DND-41 (cell line): ENCODE measurements around the gene SLC6A3.
A peak's percentile ranks its signal among the peaks of the same experiment; 100 is the strongest.

Experiments used
- ATAC-seq: fragments of 200-7000 bp; cut with Tn5 transposase; 3 replicates; pipeline ENCODE4 v1.9.1; 2021; ENCODE audit warnings: low read depth; ENCODE audit not compliant: insufficient read depth
- DNase-seq: peaks from one replicate; pipeline ENCODE4 v3.0.0-alpha.2; 2020
- H2AFZ ChIP-seq: 2 replicates; pipeline ENCODE4 v1.6.0; 2012; ENCODE audit warnings: low read depth, low read length
- H3K27ac ChIP-seq: 2 replicates; pipeline ENCODE4 v1.5.1; 2012; ENCODE audit warnings: low read length, inconsistent platforms
- H3K27me3 ChIP-seq: fragments of 200-600 bp; sonication (generic); 2 replicates; pipeline ENCODE4 v1.6.0; 2012; ENCODE audit warnings: low read length, mild to moderate bottlenecking, inconsistent platforms; ENCODE audit not compliant: insufficient read depth, poor library complexity
- H3K36me3 ChIP-seq: 2 replicates; pipeline ENCODE4 v1.5.1; 2012; ENCODE audit warnings: low read length, inconsistent platforms; ENCODE audit not compliant: insufficient read depth
- H3K4me1 ChIP-seq: 2 replicates; pipeline ENCODE4 v1.5.1; 2012; ENCODE audit warnings: mild to moderate bottlenecking, low read length; ENCODE audit not compliant: insufficient read depth
- H3K4me2 ChIP-seq: 2 replicates; pipeline ENCODE4 v1.6.0; 2012; ENCODE audit warnings: mild to moderate bottlenecking, moderate library complexity, low read length, inconsistent platforms; ENCODE audit not compliant: insufficient read depth
- H3K4me3 ChIP-seq, 2 experiments: fragments of 200-600 bp in 1 of 2; shearing (Covaris generic) in 1 of 2; 2 replicates each; pipeline ENCODE4 v1.5.1; 2012 to 2016; ENCODE audit warnings: inconsistent platforms in 2 of 2, low read length in 2 of 2, mild to moderate bottlenecking in 2 of 2, low read depth in 1 of 2, moderate library complexity in 1 of 2
- H3K79me2 ChIP-seq: 2 replicates; pipeline ENCODE4 v1.6.0; 2012; ENCODE audit warnings: low read length, inconsistent platforms; ENCODE audit not compliant: insufficient read depth
- H3K9ac ChIP-seq: 2 replicates; pipeline ENCODE4 v1.6.0; 2012; ENCODE audit warnings: low read depth, mild to moderate bottlenecking, inconsistent platforms, low read length, moderate library complexity
- H3K9me3 ChIP-seq: 2 replicates; pipeline ENCODE4 v1.5.1; 2012; ENCODE audit warnings: low read length, moderate library complexity, mild to moderate bottlenecking, inconsistent platforms; ENCODE audit not compliant: insufficient read depth, severe bottlenecking
- H4K20me1 ChIP-seq: 2 replicates; pipeline ENCODE4 v1.6.0; 2012; ENCODE audit warnings: low read length; ENCODE audit not compliant: insufficient read depth
- EZH2 ChIP-seq: IDR thresholded peaks from 3 replicates; pipeline ENCODE4 v1.6.1; 2012; ENCODE audit warnings: borderline replicate concordance, low read depth, mild to moderate bottlenecking, moderate library complexity, low read length, inconsistent platforms; ENCODE audit not compliant: severe bottlenecking
- TF ChIP-seq, protein P1 (sequence below): IDR thresholded peaks from 2 replicates; pipeline ENCODE4 v1.5.1; 2012; ENCODE audit warnings: borderline replicate concordance, low read length, moderate library complexity, mild to moderate bottlenecking; ENCODE audit not compliant: poor library complexity, severe bottlenecking; ENCODE audit errors: extremely low read depth

Gene SLC6A3

DNA sequence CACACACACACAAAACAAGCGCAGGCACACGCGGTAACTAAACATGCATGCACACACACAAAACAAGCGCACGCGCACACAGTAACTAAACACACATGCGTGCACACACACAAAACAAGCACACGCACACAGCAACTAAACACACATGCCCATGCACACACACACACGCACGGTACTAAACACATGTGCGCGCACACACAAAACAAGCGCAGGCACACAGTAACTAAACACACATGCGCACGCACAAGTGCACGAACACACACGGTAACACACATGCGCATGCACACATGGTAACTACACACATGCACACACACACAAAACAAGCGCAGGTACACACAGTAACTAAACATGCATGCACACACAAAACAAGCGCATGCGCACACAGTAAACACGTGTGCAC, 19.9 kb upstream of the SLC6A3 start:
- H3K27ac ChIP-seq = no peak overlapping the region
- no peak overlapping the region for H3K4me3 ChIP-seq
- H2AFZ ChIP-seq = no peak overlapping the region
- no peaks in the 10 kb centered on the region; the same call in 1 of the 2 replicates for H4K20me1 ChIP-seq
- peaks cover 80% of the 10 kb centered on the region for H3K36me3 ChIP-seq
- TF ChIP-seq, protein P1, sequence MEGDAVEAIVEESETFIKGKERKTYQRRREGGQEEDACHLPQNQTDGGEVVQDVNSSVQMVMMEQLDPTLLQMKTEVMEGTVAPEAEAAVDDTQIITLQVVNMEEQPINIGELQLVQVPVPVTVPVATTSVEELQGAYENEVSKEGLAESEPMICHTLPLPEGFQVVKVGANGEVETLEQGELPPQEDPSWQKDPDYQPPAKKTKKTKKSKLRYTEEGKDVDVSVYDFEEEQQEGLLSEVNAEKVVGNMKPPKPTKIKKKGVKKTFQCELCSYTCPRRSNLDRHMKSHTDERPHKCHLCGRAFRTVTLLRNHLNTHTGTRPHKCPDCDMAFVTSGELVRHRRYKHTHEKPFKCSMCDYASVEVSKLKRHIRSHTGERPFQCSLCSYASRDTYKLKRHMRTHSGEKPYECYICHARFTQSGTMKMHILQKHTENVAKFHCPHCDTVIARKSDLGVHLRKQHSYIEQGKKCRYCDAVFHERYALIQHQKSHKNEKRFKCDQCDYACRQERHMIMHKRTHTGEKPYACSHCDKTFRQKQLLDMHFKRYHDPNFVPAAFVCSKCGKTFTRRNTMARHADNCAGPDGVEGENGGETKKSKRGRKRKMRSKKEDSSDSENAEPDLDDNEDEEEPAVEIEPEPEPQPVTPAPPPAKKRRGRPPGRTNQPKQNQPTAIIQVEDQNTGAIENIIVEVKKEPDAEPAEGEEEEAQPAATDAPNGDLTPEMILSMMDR = no peak
- TF ChIP-seq EZH2 = no peak
- H3K4me2 ChIP-seq = no peak overlapping the region
- no peaks in the 10 kb centered on the region for H3K79me2 ChIP-seq
- ATAC-seq (no peak), DNase-seq (no peak)
- no peaks in the 10 kb centered on the region for H3K4me1 ChIP-seq
- H3K9me3 ChIP-seq = peaks cover 2% of the 10 kb centered on the region
- H3K27me3 ChIP-seq = no peaks in the 10 kb centered on the region
- no peak overlapping the region for H3K9ac ChIP-seq

DNA sequence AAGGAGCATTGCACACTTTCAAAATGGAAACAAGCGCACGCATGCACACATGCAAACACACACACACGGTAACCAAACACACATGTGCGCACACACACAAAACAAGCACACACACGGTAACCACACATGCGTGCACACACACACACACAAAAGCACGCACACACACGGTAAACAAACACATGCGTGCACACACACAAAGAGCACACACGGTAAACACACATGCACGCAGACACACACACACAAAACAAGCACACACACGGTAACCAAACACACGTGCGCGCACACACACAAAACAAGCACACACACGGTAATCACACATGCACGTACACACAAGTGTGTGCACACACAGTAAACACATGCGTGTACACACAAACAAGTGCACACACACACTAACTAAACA, 19.3 kb upstream of the SLC6A3 start:
- ATAC-seq (no peak), DNase-seq (no peak)
- Histone ChIP-seq H3K9ac (no peak overlapping the region), H3K27me3 (no peaks in the 10 kb centered on the region), H3K79me2 (no peaks in the 10 kb centered on the region), H2AFZ (no peak overlapping the region), H3K4me3 (no peak overlapping the region), H3K4me1 (no peaks in the 10 kb centered on the region), H3K4me2 (no peak overlapping the region), H4K20me1 (no peaks in the 10 kb centered on the region; the same call in 1 of the 2 replicates), H3K9me3 (peaks cover 2% of the 10 kb centered on the region), H3K36me3 (peaks cover 79% of the 10 kb centered on the region), H3K27ac (peak overlapping the region; percentile 6; the same call in 1 of the 2 replicates)
- TF ChIP-seq EZH2 = no peak
- TF ChIP-seq, protein P1 = no peak

DNA sequence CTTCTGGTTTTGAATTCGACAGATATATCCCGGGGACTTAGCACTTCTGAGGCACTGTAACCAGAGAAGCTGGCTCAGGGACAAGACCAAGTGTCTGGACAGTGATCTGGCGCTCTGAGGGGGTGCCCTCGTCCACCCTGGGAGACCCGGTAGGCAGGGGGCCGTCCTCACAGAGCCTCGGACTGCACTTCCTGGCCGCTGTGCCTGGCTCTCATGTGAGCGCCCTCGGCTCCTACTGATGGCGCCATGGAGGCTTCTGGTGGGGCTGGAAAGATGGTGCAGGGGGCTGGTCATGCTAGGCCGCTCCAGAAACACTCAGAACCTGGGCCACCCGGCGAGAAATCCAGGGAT, 18.8 kb upstream of the SLC6A3 start:
- H3K27me3 ChIP-seq = no peaks in the 10 kb centered on the region
- no peak for DNase-seq
- no peak overlapping the region for H3K9ac ChIP-seq
- H3K4me1 ChIP-seq = no peaks in the 10 kb centered on the region
- no peak for ATAC-seq
- H3K36me3 ChIP-seq = peaks cover 82% of the 10 kb centered on the region
- H3K4me2 ChIP-seq = no peak overlapping the region
- TF ChIP-seq, protein P1 = no peak
- H4K20me1 ChIP-seq = no peaks in the 10 kb centered on the region; the same call in 1 of the 2 replicates
- no peak overlapping the region for H3K4me3 ChIP-seq
- no peaks in the 10 kb centered on the region for H3K79me2 ChIP-seq
- H3K9me3 ChIP-seq = peaks cover 2% of the 10 kb centered on the region
- H3K27ac ChIP-seq = no peak overlapping the region
- H2AFZ ChIP-seq = no peak overlapping the region
